D341Med (cell line): ENCODE data around the gene IL27RA.
A peak's percentile ranks its signal among the peaks of the same experiment; 100 is the strongest.
"Not testable (repeated sequence)": the region's sequence is repeated elsewhere in the genome, so short reads cannot be mapped to it uniquely, and the experiment has no call there.

Source experiments
- DNase-seq: peaks from one replicate; pipeline ENCODE4 v3.0.0; 2012; ENCODE audit warnings: low spot score

Gene IL27RA

GRCh38 chr19:13999085-13999484, 32.5 kb upstream of the IL27RA start:
- DNase-seq: no peak

- DNase-seq: no peak
Measured at GRCh38 chr19:14000691-14001375, 30.7 kb upstream of the IL27RA start.

GRCh38 chr19:14002571-14003250, 28.9 kb upstream of the IL27RA start:
- no peak for DNase-seq

- DNase-seq: no peak
Measured at GRCh38 chr19:14003251-14004055, 28.1 kb upstream of the IL27RA start.

GRCh38 chr19:14004619-14005348, 26.8 kb upstream of the IL27RA start:
- no peak for DNase-seq

- DNase-seq: peak; percentile 93
Measured at GRCh38 chr19:14005349-14006084, 26.0 kb upstream of the IL27RA start.

GRCh38 chr19:14006085-14006765, 25.3 kb upstream of the IL27RA start, which contains the start of gene RFX1:
TSS of gene RFX1 (minus strand) at chr19:14006320. CDS start at chr19:13993843, 12,477 bp downstream.
- peak; percentile 93 for DNase-seq

- peak; percentile 89 for DNase-seq
Measured at GRCh38 chr19:14006766-14007562, 24.6 kb upstream of the IL27RA start.

- DNase-seq: no peak
Measured at GRCh38 chr19:14012378-14012915, 19.1 kb upstream of the IL27RA start.

GRCh38 chr19:14015524-14016035, 16.0 kb upstream of the IL27RA start:
- DNase-seq: no peak

- DNase-seq: no peak
Measured at GRCh38 chr19:14019100-14019499, 12.5 kb upstream of the IL27RA start.

- not testable (repeated sequence) for DNase-seq
Measured at GRCh38 chr19:14019739-14020138, 11.8 kb upstream of the IL27RA start.

- no peak for DNase-seq
Measured at GRCh38 chr19:14021474-14021873, 10.1 kb upstream of the IL27RA start.

GRCh38 chr19:14022469-14022868, 9.1 kb upstream of the IL27RA start:
- DNase-seq: no peak

- peak; percentile 43 for DNase-seq
Measured at GRCh38 chr19:14023404-14024235, 7.9 kb upstream of the IL27RA start.

- DNase-seq: not testable (repeated sequence)
Measured at GRCh38 chr19:14026652-14027192, 4.8 kb upstream of the IL27RA start.

GRCh38 chr19:14027856-14028450, 3.6 kb upstream of the IL27RA start, which contains the start of gene RLN3:
TSS of gene RLN3 (plus strand) at chr19:14028148. CDS start at chr19:14028205, 57 bp downstream.
- DNase-seq: no peak

- no peak for DNase-seq
Measured at GRCh38 chr19:14028901-14029300, 2.7 kb upstream of the IL27RA start.
